ENCODE measurements around the gene C1orf122. TPM values are rescaled to one million over a fixed set of nuclear protein-coding genes. Genes with fewer than 3 reads are reported as not detected.

The C1orf122 gene
- total RNA-seq, 1 experiment from 2014 or later, result 54.1 TPM

GRCh38 chr1:37797750-37798345 lies 9.7 kb upstream of the C1orf122 start:
- DNase-seq (ENCODE audit: low read depth), result peak; percentile 71

DNA sequence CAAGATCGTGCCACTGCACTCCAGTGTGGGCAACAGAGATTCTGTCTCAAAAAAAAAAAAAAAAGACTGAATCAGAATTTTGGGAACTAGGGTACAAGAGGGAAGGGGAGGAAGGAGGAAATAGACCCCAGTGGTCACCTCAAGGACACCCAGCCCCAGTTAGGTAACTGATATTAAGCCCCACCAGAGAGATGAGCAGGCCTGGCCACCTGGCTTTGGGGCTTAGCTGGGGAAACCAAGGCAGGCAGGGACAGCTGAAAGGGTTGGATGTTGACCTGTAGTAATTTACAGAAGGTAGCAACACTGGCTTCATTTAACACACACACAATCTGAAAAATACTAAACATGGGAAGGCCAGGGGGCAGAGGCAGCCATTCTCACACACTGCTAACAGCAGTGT lies 5.2 kb upstream of the C1orf122 start:
- no peak for DNase-seq (ENCODE audit: low read depth)

- DNase-seq (ENCODE audit: low read depth), result no peak
Measured at GRCh38 chr1:37807220-37807554, 403 bp upstream of the C1orf122 start.

GRCh38 chr1:37808369-37809319 lies 1.1 kb downstream of the C1orf122 start:
- DNase-seq (ENCODE audit: low read depth), result peak; percentile 87

- DNase-seq (ENCODE audit: low read depth), result no peak
Measured at GRCh38 chr1:37809942-37810341, 2.4 kb downstream of the C1orf122 start.

GRCh38 chr1:37811027-37811655 lies 3.6 kb downstream of the C1orf122 start:
- DNase-seq (ENCODE audit: low read depth), result peak; percentile 82

DNA sequence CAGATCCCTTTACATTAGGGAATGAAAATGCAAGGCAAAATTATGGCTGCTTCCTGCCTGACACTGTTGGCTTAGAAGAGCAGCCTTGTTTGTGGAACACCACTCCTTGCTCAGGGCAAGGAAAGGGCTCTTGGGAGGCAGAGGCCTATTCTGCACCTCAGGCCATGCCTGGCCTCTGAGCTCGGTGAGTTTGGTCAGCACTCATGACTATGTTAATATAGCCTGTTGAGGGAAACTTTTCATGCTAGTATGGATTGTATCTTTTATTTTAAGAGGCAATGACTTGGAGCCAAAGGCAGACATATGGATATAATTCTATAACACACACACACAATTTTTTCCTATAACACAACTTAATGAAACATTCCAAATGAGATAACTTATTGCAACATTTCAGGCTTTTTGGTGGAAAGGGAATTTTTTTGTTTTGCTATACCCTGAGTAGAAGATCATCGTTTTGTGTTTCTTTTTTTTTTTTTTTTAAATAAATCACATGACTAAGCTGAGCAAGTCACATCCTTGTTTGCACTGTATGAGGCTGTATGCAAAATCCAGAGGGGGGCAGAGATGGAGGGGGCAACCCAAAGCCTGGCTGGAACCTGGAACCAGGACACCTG lies 6.0 kb downstream of the C1orf122 start:
- DNase-seq (ENCODE audit: low read depth), result no peak

DNA sequence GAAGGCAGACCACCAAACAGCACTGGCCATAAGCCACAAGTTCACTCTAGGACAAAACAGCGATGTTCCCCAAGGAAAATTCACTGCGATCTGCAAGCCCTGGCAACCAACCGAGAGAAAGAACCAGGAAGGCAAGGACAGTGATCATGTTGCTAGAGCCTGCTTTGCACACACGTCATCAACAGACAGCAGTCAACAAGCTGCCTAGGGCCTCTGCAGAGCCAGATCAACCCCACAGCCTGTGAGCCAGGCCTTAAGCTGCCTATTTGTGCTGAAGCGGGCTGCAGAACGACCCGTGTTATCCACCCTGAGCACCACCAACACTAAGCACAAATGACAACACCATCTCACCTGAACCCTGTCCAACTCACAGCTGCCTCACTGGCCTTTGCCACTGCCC lies 6.7 kb downstream of the C1orf122 start:
- no peak for DNase-seq (ENCODE audit: low read depth)

DNA sequence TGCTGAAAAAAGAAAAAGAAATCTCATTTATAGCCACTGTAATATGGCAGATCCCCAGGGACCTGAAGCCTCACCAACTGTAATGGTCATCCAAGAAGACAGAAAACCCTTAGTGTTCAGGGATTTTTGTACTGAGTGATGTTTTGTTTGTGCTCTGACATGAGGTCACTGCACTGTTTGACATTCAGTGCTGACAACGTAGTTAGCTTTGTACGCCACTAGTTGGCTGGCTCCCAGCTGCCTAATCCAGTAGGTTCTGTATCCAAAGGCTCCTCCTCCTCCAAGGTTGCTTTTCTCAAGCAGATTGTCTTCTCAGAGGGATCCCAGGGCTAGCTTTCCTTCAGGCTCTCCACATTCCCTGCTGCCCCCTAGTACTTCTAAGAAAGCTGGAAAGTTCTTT lies 9.9 kb downstream of the C1orf122 start:
- no peak for DNase-seq (ENCODE audit: low read depth)

- no peak for DNase-seq (ENCODE audit: low read depth)
Measured at GRCh38 chr1:37821481-37821880, 13.9 kb downstream of the C1orf122 start.

GRCh38 chr1:37822906-37823815 lies 15.6 kb downstream of the C1orf122 start:
- DNase-seq (ENCODE audit: low read depth), result no peak

GRCh38 chr1:37824001-37824400 lies 16.4 kb downstream of the C1orf122 start:
- DNase-seq (ENCODE audit: low read depth), result no peak

DNA sequence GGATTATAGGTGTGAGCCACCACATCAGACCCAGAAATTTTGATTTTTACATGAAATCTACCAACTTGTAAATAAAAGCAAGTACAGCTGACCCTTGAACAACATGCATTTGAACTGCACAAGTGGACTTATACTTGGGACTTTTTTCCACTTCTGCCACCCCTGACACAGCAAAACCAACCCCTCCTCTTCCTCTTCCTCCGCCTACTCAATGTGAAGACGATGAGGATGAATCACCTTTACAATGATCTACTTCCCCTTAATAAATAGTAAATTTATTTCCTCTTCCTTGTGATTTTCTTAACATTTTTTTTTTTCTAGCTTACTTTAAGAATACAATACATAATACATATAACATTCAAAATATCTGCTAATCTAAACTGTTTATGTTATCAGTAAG lies 17.9 kb downstream of the C1orf122 start:
- DNase-seq (ENCODE audit: low read depth), result no peak

GRCh38 chr1:37828410-37829074 lies 21.0 kb downstream of the C1orf122 start:
- no peak for DNase-seq (ENCODE audit: low read depth)

- DNase-seq (ENCODE audit: low read depth), result no peak
Measured at GRCh38 chr1:37831109-37831508, 23.5 kb downstream of the C1orf122 start.

GRCh38 chr1:37831809-37832208 lies 24.2 kb downstream of the C1orf122 start:
- no peak for DNase-seq (ENCODE audit: low read depth)

DNA sequence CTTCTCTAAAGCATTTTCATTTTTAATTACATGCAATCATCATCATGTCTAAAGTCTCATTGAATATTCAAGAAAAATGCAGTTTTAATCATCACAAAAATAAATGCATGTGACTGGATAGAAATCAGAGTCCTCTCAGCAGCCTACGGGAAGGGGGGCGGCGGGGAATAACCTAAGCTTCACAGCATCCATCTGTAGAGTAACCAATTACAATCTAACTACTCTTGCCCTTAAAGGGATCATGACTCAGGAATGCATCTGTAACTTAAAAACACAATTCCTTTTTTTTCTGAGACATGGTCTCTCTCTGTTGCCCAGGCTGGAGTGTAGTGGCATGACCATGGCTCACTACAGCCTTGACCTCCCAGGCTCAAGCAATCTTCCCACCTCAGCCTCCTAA lies 29.2 kb downstream of the C1orf122 start:
- no peak for DNase-seq (ENCODE audit: low read depth)

DNA sequence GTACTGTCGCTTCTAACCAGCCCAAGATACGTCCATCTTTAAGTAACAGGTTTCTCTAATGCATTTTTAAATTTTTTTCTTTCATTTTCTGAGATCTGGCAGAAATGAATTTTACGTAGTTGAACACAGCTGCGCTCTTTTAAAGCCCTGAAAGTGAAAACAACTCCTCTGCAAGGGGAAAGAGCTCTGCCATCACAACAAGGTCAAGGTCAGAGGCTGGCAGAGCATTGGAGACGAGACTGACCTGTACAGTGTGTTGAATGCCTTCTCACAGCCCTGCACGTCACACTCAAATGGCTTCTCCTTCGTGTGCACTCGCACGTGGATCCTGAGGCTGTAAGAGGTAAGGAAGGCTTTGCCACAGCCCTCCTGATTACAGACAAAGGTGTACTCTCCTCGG lies 32.1 kb downstream of the C1orf122 start:
- DNase-seq (ENCODE audit: low read depth), result no peak

DNA sequence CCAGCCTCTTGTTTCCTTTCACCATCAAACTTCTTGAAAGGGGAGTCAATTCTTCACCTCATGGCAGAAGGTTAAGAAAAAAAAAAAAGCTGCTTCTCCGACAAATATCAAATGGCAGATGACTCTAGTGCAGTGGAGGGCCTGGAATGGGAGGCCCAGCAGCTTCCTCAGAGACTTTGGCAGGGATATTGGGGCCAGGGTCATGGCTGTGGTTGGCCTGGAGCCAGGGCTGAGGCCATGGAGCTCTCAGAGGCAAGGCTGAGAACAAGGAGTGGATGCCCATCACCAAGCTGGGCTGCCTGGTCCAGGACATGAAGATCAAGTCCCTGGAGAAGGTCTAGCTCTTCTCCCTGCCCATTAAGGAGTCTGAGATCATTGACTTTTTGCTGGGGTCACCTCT lies 33.1 kb downstream of the C1orf122 start:
- DNase-seq (ENCODE audit: low read depth), result no peak

DNA sequence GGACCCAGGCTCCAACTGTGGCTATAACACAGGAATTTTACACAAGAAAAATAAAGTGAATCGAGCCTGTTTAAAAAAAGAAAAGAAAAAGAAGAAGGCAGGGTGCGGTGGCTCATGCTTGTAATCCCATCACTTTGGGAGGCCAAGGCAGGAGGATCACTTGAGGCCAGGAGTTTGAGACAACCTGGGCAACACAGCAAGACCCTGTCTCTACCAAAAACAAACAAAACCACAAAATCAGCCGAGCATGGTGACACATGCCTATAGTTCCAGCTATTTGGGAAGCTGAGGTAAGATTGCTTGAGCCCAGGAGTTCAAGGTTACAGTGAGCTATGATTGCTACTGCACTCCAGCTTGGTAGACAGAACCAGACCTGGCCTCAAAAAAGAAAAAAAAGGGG lies 34.1 kb downstream of the C1orf122 start:
- no peak for DNase-seq (ENCODE audit: low read depth)

- DNase-seq (ENCODE audit: low read depth), result no peak
Measured at GRCh38 chr1:37844536-37844935, 36.9 kb downstream of the C1orf122 start.

Measured in Daoy (cell line).